LNCaP clone FGC (cell line): ENCODE data around the gene XRCC5.

Experiments used
- DNase-seq: peaks from one replicate; pipeline ENCODE4 v3.0.0-alpha.2; 2011; ENCODE audit warnings: low read depth
- H3K4me3 ChIP-seq: 2 replicates; pipeline ENCODE4 v1.5.1; 2011; ENCODE audit warnings: mild to moderate bottlenecking, low read depth, low read length, control low read depth
- TF ChIP-seq, protein P1 (sequence below): IDR thresholded peaks from 2 replicates; pipeline ENCODE4 v1.5.1; 2012; ENCODE audit warnings: mild to moderate bottlenecking; ENCODE audit not compliant: control insufficient read depth, insufficient read depth; ENCODE audit errors: extremely low read depth

Gene XRCC5

DNA sequence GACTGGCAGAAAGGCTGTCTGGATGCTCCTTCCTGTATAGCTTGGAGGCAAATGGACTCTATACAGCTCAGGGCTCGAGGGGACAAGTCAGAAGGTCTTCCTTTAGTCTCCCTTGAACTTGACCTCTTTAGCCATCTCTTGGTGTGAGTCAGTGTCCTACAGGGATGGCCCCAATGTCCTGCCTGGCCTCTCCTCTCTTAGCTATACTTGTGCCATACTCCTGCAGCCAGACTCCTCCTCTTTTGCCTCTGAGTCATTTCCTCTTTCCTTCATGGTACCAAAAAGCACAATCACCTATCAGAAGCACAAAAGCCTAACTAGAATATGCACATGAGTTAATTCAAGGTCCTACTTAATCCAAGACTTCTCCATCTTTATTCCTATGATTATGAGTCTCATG lies 112.7 kb downstream of the XRCC5 start:
- TF ChIP-seq, protein P1, sequence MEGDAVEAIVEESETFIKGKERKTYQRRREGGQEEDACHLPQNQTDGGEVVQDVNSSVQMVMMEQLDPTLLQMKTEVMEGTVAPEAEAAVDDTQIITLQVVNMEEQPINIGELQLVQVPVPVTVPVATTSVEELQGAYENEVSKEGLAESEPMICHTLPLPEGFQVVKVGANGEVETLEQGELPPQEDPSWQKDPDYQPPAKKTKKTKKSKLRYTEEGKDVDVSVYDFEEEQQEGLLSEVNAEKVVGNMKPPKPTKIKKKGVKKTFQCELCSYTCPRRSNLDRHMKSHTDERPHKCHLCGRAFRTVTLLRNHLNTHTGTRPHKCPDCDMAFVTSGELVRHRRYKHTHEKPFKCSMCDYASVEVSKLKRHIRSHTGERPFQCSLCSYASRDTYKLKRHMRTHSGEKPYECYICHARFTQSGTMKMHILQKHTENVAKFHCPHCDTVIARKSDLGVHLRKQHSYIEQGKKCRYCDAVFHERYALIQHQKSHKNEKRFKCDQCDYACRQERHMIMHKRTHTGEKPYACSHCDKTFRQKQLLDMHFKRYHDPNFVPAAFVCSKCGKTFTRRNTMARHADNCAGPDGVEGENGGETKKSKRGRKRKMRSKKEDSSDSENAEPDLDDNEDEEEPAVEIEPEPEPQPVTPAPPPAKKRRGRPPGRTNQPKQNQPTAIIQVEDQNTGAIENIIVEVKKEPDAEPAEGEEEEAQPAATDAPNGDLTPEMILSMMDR = no peak
- H3K4me3 ChIP-seq = no peak overlapping the region
- DNase-seq = no peak

DNA sequence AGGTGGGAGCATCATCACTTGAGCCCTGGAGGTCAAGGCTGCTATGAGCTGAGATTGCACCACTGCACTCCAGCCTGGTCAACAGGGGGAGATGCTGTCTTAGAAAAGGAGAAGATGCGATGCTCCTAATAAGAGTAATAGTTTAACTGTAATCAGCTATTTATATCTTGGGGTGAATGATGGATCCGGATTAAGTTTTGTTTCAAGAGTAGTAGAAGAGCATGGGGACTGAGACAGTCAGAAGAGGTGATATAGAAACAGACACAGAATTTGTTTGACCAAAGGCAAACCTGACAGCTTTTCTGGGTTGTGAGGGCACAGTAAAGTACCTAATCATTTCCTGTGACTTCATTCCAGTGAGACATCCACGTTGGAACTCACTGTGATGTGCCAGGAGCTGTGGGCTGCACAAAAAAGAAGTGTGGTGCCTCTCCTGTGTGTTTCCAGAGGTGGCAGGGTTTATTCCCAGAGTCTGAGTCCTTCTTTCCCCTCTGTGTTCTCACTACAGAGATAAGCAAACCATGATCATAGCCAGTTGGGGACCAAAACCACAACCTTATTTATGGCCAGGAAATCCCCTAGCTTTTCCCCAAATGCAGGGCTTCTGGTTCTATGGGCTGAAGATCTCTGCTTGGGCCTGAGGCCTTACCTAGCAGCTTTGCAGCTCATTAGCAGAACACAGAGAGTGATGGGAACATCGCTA lies 113.7 kb downstream of the XRCC5 start:
- H3K4me3 ChIP-seq = no peak overlapping the region
- DNase-seq = no peak
- TF ChIP-seq, protein P1 = peak; percentile 56

DNA sequence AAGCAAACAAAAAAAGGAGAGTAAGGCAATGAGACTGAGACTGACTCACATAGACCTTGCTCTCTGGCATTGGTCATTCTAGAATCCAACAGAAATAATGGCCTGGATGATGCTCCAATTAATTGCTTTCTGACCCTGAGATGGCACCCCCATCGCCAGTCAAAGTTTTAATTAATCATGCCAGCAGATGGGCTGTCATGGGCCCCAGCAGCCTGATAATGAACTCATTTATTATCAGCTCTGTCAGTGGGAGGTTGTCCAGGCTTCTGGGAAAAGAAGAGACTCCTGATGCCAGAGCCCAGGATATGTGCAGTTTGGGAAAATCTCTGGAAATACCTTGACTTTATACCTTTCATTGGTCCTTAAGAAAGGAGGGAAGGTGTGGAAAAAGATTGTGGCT lies 115.2 kb downstream of the XRCC5 start:
- no peak for DNase-seq
- H3K4me3 ChIP-seq = no peak overlapping the region
- TF ChIP-seq, protein P1 = no peak

DNA sequence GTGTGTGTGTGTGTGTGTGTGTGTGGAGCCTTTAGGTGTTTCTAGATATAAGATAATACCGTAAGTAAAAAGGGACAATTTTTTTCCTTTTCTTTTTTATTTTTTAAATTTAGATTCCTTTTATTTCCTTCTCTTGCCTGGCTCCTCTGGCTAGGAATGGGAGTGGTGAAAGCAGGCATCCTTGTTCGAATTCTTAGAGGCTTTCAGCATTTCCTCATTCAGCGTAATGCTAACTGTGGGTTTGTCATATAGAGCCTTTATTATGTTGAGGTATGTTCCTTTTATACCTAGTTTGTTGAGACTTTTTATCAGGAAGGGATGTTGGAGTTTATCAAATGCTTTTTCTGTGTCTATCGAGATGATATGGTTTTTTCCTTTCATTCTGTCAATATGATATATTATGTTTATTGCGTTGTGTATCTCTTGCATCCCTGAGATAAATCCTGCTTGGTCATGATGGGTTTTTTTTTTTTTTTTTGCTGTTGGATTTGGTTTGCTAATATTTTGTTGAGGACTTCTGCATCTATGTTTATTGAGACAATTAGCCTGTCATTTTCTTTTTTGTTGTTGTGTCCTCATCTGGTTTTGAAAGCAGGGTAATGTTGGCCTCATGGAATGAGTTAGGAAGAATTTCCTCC lies 120.2 kb downstream of the XRCC5 start:
- H3K4me3 ChIP-seq = no peak overlapping the region
- no peak for DNase-seq
- TF ChIP-seq, protein P1 = no peak

DNA sequence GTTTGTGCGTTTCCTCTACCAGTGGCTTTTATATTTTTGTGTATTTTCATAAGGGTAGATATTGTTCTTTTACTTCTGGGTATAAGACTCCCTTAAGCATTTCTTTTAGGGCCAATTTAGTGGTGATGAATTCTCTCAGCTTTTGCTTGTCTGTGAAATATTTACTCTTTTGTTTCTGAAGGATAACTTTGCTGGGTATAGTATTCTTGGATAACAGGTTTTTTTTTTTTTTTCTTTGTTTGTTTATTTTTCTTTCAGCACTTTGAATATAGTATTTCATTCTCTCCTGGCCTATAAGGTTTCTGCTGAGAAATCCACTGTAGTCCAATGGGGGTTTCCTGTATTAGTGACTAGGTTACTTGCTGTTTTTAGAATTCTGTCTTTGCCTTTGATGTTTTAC lies 122.7 kb downstream of the XRCC5 start:
- TF ChIP-seq, protein P1 = no peak
- no peak for DNase-seq
- H3K4me3 ChIP-seq = no peak overlapping the region

DNA sequence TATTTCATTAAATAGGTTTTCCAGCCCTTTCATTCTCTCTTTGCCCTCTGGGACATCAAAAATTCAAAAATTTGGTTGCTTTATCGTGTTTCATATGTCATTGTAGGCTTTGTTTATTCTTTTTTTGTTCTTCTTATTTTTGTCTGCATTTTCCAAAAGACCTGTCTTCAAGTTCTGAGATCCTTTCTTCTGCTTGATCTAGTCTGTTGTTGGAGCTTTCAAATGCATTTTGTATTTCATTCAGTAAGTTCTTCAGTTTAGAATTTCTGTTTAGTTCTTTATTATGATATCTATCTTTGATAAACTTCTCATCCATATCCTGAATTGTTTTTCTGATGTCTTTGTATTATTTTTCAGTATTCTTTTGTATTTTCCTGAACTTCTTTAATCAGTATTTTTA lies 123.6 kb downstream of the XRCC5 start:
- no peak for DNase-seq
- TF ChIP-seq, protein P1 = no peak
- no peak overlapping the region for H3K4me3 ChIP-seq

DNA sequence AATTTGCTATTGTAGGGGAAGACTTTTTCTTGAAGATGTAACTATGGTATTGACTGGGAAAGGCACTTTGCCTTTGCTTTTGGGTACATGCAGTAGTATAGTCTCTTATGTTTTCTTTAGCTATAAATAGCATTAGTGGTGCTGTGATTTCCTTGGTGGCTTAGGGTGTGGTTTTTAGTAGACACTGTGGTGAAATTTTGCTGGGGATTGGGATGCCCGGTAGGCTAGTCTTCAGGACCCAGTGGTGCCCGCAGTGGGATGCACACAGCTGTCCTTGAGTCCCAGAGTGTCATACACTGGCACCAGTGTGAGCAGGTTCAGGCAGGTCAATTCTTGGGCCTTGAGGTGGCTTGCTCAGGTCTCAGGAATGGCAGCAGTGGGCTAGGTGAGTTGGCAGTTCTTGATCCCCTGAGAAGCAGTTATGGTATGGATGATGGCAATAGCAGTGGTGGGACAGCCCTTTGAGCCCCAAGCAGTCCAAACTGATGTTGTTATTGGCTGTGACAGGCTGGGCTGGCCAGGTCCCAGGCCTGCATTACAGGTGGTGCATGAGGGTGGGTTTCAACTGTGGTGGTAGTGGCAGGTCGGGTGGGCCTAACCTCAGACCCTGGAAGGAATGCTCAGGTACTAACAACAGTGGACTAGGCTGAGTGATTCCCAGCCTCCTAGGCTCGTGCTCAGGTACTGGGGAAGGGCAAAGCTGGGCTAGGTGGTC lies 124.3 kb downstream of the XRCC5 start:
- DNase-seq = no peak
- TF ChIP-seq, protein P1 = no peak
- no peak overlapping the region for H3K4me3 ChIP-seq
